DOHH2 (cell line): ENCODE data around the gene ABI1.

Experiments used
- CTCF ChIP-seq: fragments of 200-600 bp; sonication (generic); IDR thresholded peaks from one replicate; pipeline ENCODE4 v1.5.1; 2014; ENCODE audit warnings: antibody characterized with exemption, mild to moderate bottlenecking, low read depth, low read length; ENCODE audit not compliant: poor library complexity, severe bottlenecking
- EZH2phosphoT487 ChIP-seq: fragments of 200-600 bp; sonication (generic); IDR thresholded peaks from 2 replicates; pipeline ENCODE4 v1.6.1; 2017; ENCODE audit warnings: borderline replicate concordance, mild to moderate bottlenecking, antibody characterized with exemption, low read length, moderate library complexity, mixed read lengths

DNA sequence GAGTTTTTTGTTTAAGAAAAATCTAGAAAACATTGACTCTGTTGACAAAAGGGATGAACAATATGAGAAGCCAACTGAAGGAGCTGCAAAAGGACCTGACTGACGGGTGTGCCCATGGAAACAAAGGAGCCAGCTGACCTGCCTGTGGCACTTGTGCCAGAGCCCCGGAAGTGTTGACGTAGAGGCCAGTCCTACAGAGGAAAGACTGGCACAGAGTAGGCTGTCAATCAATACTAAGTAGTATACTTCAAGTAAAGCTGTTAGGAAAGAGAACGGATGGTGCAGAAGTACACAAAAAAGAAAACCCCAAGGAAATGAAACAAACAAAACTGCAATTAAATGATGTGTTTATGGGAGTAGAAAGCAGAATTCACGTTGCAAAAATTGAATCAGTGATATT is 19.0 kb upstream of the ABI1 start:
- TF ChIP-seq CTCF: no peak
- no peak for TF ChIP-seq EZH2phosphoT487
